Measurements from ENCODE around the gene DENND1C.

Gene DENND1C

DNA sequence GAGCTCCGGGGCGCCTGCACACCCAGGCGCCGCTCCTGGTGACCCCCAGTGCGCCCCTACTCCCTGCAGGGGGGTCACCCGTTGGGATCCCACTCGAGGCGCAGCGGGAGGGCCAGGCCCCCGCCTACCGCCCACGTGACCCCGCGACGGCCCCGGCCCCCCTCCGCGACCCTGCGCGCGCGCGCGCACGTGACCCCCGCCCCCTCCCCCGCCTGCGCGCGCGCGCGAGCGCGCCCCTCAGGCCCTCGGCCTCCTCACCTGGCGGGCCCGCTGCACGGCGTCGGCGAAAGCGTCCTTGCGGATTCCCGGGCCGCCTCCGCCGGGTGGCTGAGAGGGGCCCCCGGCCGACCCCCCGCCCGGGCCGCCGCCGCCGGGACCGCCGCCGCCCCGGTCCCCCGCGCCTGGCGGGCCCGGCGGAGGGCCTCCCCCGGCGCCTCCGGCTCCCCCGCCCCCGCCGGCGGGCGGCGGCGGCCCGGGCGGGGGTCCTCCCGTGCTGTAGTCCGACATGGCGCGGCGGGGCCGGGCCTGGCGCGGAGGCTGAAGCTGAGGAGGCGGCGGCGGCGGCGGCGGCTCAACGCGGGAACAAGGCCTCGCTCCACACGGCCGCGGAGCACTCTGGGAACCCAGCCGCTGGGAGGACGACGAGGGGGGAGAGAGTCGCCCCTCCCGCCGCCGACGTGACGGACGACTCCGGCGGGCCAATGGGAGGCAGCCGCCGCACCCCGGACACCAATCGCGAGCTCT, 57.2 kb downstream of the DENND1C start, which contains the start of gene KHSRP:
KHSRP (minus strand) TSS at position 617 of the 744 bp plus-strand sequence; CDS start at position 507, 110 bp downstream.
- TF ChIP-seq, protein P1, sequence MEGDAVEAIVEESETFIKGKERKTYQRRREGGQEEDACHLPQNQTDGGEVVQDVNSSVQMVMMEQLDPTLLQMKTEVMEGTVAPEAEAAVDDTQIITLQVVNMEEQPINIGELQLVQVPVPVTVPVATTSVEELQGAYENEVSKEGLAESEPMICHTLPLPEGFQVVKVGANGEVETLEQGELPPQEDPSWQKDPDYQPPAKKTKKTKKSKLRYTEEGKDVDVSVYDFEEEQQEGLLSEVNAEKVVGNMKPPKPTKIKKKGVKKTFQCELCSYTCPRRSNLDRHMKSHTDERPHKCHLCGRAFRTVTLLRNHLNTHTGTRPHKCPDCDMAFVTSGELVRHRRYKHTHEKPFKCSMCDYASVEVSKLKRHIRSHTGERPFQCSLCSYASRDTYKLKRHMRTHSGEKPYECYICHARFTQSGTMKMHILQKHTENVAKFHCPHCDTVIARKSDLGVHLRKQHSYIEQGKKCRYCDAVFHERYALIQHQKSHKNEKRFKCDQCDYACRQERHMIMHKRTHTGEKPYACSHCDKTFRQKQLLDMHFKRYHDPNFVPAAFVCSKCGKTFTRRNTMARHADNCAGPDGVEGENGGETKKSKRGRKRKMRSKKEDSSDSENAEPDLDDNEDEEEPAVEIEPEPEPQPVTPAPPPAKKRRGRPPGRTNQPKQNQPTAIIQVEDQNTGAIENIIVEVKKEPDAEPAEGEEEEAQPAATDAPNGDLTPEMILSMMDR (conservative IDR thresholded peaks at IDR 0.05; ENCODE audit: control insufficient read depth, insufficient read depth, low read depth, low read length) = no peak

DNA sequence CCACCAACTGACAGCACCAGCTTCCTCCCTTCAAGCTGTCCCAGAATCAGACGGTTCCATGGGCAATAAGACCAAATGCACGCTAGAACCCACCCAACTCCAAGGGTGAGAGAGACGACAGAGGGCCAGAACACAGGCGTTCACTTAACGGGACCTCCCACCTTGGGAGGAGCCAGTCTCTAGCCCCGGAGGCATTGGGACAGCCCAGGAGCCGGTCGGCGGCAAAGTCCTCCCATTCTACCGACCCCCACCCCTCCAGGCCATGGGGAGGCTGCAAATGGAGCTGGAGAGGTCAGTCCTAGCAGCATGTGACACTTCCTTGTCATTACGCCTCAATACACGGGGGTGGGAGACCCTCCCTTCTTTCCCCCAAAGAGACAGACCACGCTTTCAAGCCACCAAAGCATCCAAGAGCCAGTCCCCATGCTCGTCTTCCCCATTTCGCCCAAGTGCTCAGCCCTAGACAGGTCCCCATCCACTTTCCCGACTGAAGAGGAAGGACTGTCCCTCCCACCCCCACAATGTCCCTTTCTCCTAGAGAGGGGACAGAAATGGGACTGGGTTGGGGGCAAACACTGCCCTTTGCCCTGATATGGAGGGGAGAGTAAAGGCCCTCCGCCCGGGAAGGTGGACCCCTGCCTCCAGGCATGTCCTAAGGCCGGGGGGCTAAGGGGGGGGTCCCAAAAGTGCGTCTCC, 57.9 kb downstream of the DENND1C start:
- peak overlapping the region; percentile 97 for H3K4me3 ChIP-seq (ENCODE audit: control insufficient read depth, low read depth, low read length)
- TF ChIP-seq, protein P1 (conservative IDR thresholded peaks at IDR 0.05; ENCODE audit: control insufficient read depth, insufficient read depth, low read depth, low read length) = no peak
- DNase-seq (ENCODE audit: low read depth) = peak; percentile 49

More for the DNA sequence above, 57.2 kb downstream of the DENND1C start, which contains the start of gene KHSRP:
- peak within 1 kb of the TSS; percentile 97 for H3K4me3 ChIP-seq (ENCODE audit: control insufficient read depth, low read depth, low read length)
- DNase-seq (ENCODE audit: low read depth) = no peak

- H3K4me3 ChIP-seq (ENCODE audit: control insufficient read depth, low read depth, low read length) = no peak overlapping the region
- no peak for DNase-seq (ENCODE audit: low read depth)
- TF ChIP-seq, protein P1 (conservative IDR thresholded peaks at IDR 0.05; ENCODE audit: control insufficient read depth, insufficient read depth, low read depth, low read length) = no peak
Measured at GRCh38 chr19:6421075-6422014, 60.2 kb downstream of the DENND1C start.

DNA sequence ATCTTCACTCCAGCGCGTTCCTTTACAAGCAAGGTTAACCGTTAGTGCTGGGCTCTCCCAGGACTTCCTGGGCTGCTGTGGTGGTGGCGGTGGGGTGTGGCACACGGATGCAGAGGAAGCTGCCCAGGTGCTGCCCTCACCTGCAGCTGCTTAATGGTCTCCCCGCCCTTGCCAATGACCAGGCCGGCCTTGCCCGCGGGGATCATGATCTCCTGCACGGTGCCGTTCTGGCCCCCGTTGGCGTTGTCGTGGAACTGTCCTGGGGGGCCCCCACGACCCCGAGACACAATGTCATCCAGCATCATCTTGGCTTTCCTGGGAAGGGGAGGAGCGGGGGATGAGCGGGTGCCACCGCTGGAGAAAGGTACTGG, 63.0 kb downstream of the DENND1C start:
- TF ChIP-seq, protein P1 (conservative IDR thresholded peaks at IDR 0.05; ENCODE audit: control insufficient read depth, insufficient read depth, low read depth, low read length) = no peak
- no peak for DNase-seq (ENCODE audit: low read depth)
- no peak overlapping the region for H3K4me3 ChIP-seq (ENCODE audit: control insufficient read depth, low read depth, low read length)

GRCh38 chr19:6417713-6418561, 63.6 kb downstream of the DENND1C start:
- TF ChIP-seq, protein P1 (conservative IDR thresholded peaks at IDR 0.05; ENCODE audit: control insufficient read depth, insufficient read depth, low read depth, low read length) = peak; percentile 46
- peak; percentile 41 for DNase-seq (ENCODE audit: low read depth)
- H3K4me3 ChIP-seq (ENCODE audit: control insufficient read depth, low read depth, low read length) = no peak overlapping the region
